HCT116 (cell line): Measurements from ENCODE around the gene NEB. TPM values are rescaled to one million over a fixed set of nuclear protein-coding genes. Genes with fewer than 3 reads are reported as not detected.

ENCODE experiments used
- ATAC-seq: fragments of 200-7000 bp; cut with Tn5 transposase; 2 replicates; pipeline ENCODE4 v1.9.1; 2020; ENCODE audit warnings: mild to moderate bottlenecking, moderate library complexity
- BruUV-seq: library from RNA; stranded (reverse); fragments of 400-500 nt; replicated peaks from 2 replicates; lab custom pipeline; 2021; lab: Mats Ljungman, UMichigan
- CTCF ChIA-PET: fragments of 300-600 bp; sonication (Branson Sonifier 250); formaldehyde crosslinking; loops from one replicate; lab custom pipeline; 2021; ENCODE audit warnings: antibody characterized with exemption; lab: Charles Lee
- POLR2A ChIA-PET: fragments of 300-600, 350-600 bp; sonication (Branson Sonifier 250); formaldehyde crosslinking; loops from one replicate; lab custom pipeline; 2021; ENCODE audit warnings: antibody characterized with exemption; lab: Charles Lee
- RAD21 ChIA-PET, 2 experiments: fragments of 300-600 bp; sonication (Branson Sonifier 250); formaldehyde crosslinking; loops; one replicate each; lab custom pipeline; 2023; ENCODE audit warnings: low total read pairs in 2 of 2; ENCODE audit not compliant: uncharacterized antibody in 2 of 2, unreplicated experiment in 2 of 2, low non-redundant PET in 1 of 2; lab: Charles Lee
- DNase-seq: peaks from one replicate; pipeline ENCODE4 v3.0.0-alpha.2; 2010; ENCODE audit warnings: low read depth, low spot score
- H2AFZ ChIP-seq: fragments of 200-600 bp; shearing (Covaris generic), sonication (generic); 2 replicates; pipeline ENCODE4 v1.6.1; 2017; ENCODE audit warnings: low read depth, mixed run types, mixed read lengths, antibody characterized with exemption, low read length; ENCODE audit not compliant: poor library complexity, severe bottlenecking
- H3K27ac ChIP-seq: 2 replicates; pipeline ENCODE4 v1.5.1; 2012; ENCODE audit warnings: low read depth, low read length
- H3K27me3 ChIP-seq: fragments of 200-600 bp; sonication (generic); 2 replicates; pipeline ENCODE4 v1.6.1; 2016; ENCODE audit warnings: mixed run types, low read length, mixed read lengths; ENCODE audit not compliant: insufficient read depth
- H3K36me3 ChIP-seq, 2 experiments: fragments of 200-500 bp in 1 of 2; fragments of 200-600 bp in 1 of 2; sonication (Bioruptor generic) in 1 of 2; sonication (generic) in 1 of 2; 2 replicates each; pipeline versions ENCODE4 v1.5.1 to v1.6.1; 2014 to 2016; ENCODE audit warnings: low read length in 2 of 2, inconsistent platforms in 1 of 2, mixed read lengths in 1 of 2, mixed run types in 1 of 2; ENCODE audit not compliant: insufficient read depth in 2 of 2, control insufficient read depth in 1 of 2
- H3K4me1 ChIP-seq, 2 experiments: fragments of 200-600 bp in 1 of 2; sonication (generic) in 1 of 2; 2 replicates each; pipeline versions ENCODE4 v1.5.1 to v1.6.1; 2012 to 2017; ENCODE audit warnings: low read length in 2 of 2, inconsistent platforms in 1 of 2, mild to moderate bottlenecking in 1 of 2, mixed read lengths in 1 of 2, mixed run types in 1 of 2, moderate library complexity in 1 of 2; ENCODE audit not compliant: insufficient read depth in 2 of 2, control insufficient read depth in 1 of 2
- H3K4me2 ChIP-seq: fragments of 200-600 bp; sonication (generic); 2 replicates; pipeline ENCODE4 v1.6.1; 2017; ENCODE audit warnings: mixed run types, low read length, mixed read lengths
- H3K4me3 ChIP-seq, 2 experiments: fragments of 200-600 bp in 1 of 2; sonication (generic) in 1 of 2; replicated peaks in 1 of 2; 2 replicates each; pipeline ENCODE4 v1.5.1; 2011 to 2016; ENCODE audit warnings: low read length in 2 of 2, control low read depth in 1 of 2, low read depth in 1 of 2, mild to moderate bottlenecking in 1 of 2, mixed read lengths in 1 of 2, mixed run types in 1 of 2
- H3K79me2 ChIP-seq: fragments of 200-600 bp; sonication (generic); 2 replicates; pipeline ENCODE4 v1.6.1; 2017; ENCODE audit warnings: mild to moderate bottlenecking, mixed run types, low read length, moderate library complexity, mixed read lengths; ENCODE audit not compliant: insufficient read depth
- H3K9ac ChIP-seq: fragments of 200-600 bp; sonication (generic); 2 replicates; pipeline ENCODE4 v1.6.1; 2016; ENCODE audit warnings: low read length, mixed read lengths
- H3K9me2 ChIP-seq: fragments of 200-600 bp; sonication (generic), shearing (Covaris generic); 2 replicates; pipeline ENCODE4 v1.6.1; 2017; ENCODE audit warnings: mixed run types, mild to moderate bottlenecking, moderate library complexity; ENCODE audit not compliant: insufficient read depth
- H3K9me3 ChIP-seq, 2 experiments: fragments of 200-500 bp in 1 of 2; fragments of 200-600 bp in 1 of 2; sonication (Bioruptor generic) in 1 of 2; sonication (generic) in 1 of 2; 2 replicates each; pipeline ENCODE4 v1.6.1; 2014 to 2017; ENCODE audit warnings: low read length in 2 of 2, mixed read lengths in 2 of 2, inconsistent platforms in 1 of 2, low read depth in 1 of 2, mild to moderate bottlenecking in 1 of 2, mixed run types in 1 of 2, moderate library complexity in 1 of 2; ENCODE audit not compliant: control insufficient read depth in 1 of 2, insufficient read depth in 1 of 2
- H4K20me1 ChIP-seq: fragments of 200-600 bp; sonication (generic), shearing (Covaris generic); 2 replicates; pipeline ENCODE4 v1.6.1; 2017; ENCODE audit warnings: mixed run types, mild to moderate bottlenecking, moderate library complexity; ENCODE audit not compliant: insufficient read depth
- CBX3 ChIP-seq: IDR thresholded peaks from 2 replicates; pipeline ENCODE4 v1.6.1; 2012; ENCODE audit warnings: low read depth
- CEBPB ChIP-seq: IDR thresholded peaks from 2 replicates; pipeline ENCODE4 v1.6.1; 2012; ENCODE audit warnings: low read depth
- EGR1 ChIP-seq: IDR thresholded peaks from 2 replicates; pipeline ENCODE4 v1.6.1; 2012; ENCODE audit warnings: low read depth
- ELF1 ChIP-seq: IDR thresholded peaks from 2 replicates; pipeline ENCODE4 v1.6.1; 2012; ENCODE audit warnings: low read depth, borderline replicate concordance
- EZH2 ChIP-seq: fragments of 200-600 bp; sonication (generic); IDR thresholded peaks from 2 replicates; pipeline ENCODE4 v1.6.1; 2017; ENCODE audit warnings: antibody characterized with exemption, mixed run types
- FOSL1 ChIP-seq: IDR thresholded peaks from 2 replicates; pipeline ENCODE4 v1.6.1; 2012; ENCODE audit warnings: low read depth
- JUND ChIP-seq: IDR thresholded peaks from 2 replicates; pipeline ENCODE4 v1.6.1; 2012
- SP1 ChIP-seq: IDR thresholded peaks from 2 replicates; pipeline ENCODE4 v1.6.1; 2012; ENCODE audit warnings: low read depth
- TCF7L2 ChIP-seq: IDR thresholded peaks from 2 replicates; pipeline ENCODE4 v1.7.0; 2011; ENCODE audit warnings: borderline replicate concordance, inconsistent platforms; ENCODE audit not compliant: insufficient read depth, insufficient read length; ENCODE audit errors: extremely low read depth
- YY1 ChIP-seq: IDR thresholded peaks from 2 replicates; pipeline ENCODE4 v1.6.1; 2011; ENCODE audit warnings: low read length, low read depth, moderate library complexity, mild to moderate bottlenecking; ENCODE audit not compliant: insufficient replicate concordance; ENCODE audit errors: extremely low read depth
- ZFX ChIP-seq: fragments of 450-650 bp; IDR thresholded peaks from 2 replicates; pipeline ENCODE4 v1.6.1; 2017
- intact Hi-C: fragments of 100-400 bp; cut with micrococcal nuclease; formaldehyde crosslinking; loops from 2 replicates; pipeline ENCODE4 v1.10.0; 2022
- total RNA-seq: library from RNA; stranded (reverse); gene quantifications from one replicate; pipeline ENCODE4 v1.2.1, GENCODE V29; 2021; ENCODE audit not compliant: unreplicated experiment
- TF ChIP-seq, protein P1 (sequence below), 3 experiments: fragments of 200-600 bp in 1 of 3; sonication (generic) in 1 of 3; IDR thresholded peaks in 2 of 3; conservative IDR thresholded peaks in 1 of 3; 2 replicates each; pipeline ENCODE4 v1.5.1; 2012 to 2017; ENCODE audit warnings: low read depth in 2 of 3, low read length in 2 of 3, antibody characterized with exemption in 1 of 3, borderline replicate concordance in 1 of 3, control low read depth in 1 of 3, mild to moderate bottlenecking in 1 of 3, mixed read lengths in 1 of 3, mixed run types in 1 of 3, moderate library complexity in 1 of 3; ENCODE audit not compliant: insufficient read depth in 1 of 3

Gene NEB
- total RNA-seq, 1 experiment from 2014 or later, result 0.34 TPM

DNA sequence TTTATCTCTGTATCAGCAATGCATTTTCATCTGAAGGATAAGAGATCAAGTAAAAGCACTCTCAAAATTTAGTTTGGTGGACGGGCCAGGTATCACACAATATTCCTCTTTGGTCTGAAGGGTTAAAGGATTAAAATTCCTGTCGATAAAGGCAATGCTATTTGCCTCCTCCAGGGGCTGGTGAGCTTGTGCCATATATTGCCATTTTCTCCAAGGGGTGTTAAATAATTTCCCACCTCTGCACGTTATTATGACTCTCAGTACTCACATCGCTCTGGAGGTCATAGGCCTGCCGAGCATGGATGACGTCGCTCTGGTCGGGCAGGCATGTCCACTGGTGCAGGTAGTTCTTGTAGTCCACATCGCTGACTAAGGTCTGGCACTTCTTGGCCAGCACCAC lies 94.2 kb downstream of the NEB start:
- H3K79me2 ChIP-seq, result no peaks in the 10 kb centered on the region
- intact Hi-C loops, result no loop called here
- POLR2A ChIA-PET, result no interaction called here
- no peaks in the 10 kb centered on the region for H3K9me3 ChIP-seq
- H3K27me3 ChIP-seq, result no peaks in the 10 kb centered on the region
- CTCF ChIA-PET, result interaction anchor here (0.6 kb wide), 1 partner anchor 386 kb away, joined by 3 read pairs; no protein-coding TSS in a partner anchor
- H3K4me2 ChIP-seq, result no peak overlapping the region
- H4K20me1 ChIP-seq, result no peaks in the 10 kb centered on the region
- no peak overlapping the region for H3K27ac ChIP-seq
- RAD21 ChIA-PET, result no interaction called here
- no peaks in the 10 kb centered on the region for H3K36me3 ChIP-seq
- no TSS peak for BruUV-seq
- no peak overlapping the region for H3K4me3 ChIP-seq
- no peaks in the 10 kb centered on the region for H3K9me2 ChIP-seq
- no peak overlapping the region for H3K9ac ChIP-seq
- no peak for DNase-seq
- TF ChIP-seq, protein P1, sequence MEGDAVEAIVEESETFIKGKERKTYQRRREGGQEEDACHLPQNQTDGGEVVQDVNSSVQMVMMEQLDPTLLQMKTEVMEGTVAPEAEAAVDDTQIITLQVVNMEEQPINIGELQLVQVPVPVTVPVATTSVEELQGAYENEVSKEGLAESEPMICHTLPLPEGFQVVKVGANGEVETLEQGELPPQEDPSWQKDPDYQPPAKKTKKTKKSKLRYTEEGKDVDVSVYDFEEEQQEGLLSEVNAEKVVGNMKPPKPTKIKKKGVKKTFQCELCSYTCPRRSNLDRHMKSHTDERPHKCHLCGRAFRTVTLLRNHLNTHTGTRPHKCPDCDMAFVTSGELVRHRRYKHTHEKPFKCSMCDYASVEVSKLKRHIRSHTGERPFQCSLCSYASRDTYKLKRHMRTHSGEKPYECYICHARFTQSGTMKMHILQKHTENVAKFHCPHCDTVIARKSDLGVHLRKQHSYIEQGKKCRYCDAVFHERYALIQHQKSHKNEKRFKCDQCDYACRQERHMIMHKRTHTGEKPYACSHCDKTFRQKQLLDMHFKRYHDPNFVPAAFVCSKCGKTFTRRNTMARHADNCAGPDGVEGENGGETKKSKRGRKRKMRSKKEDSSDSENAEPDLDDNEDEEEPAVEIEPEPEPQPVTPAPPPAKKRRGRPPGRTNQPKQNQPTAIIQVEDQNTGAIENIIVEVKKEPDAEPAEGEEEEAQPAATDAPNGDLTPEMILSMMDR (IDR thresholded peaks at IDR 0.05 in 2 of 3, conservative IDR thresholded peaks at IDR 0.05 in 1 of 3; ENCODE audit: borderline replicate concordance in 1 of 3, insufficient read depth in 1 of 3, low read depth in 2 of 3, low read length in 2 of 3), result peak in 2 of 3 experiments; percentile 17 to 27; a peak in 2 of 6 replicates
- no peak for TF ChIP-seq EZH2
- H3K4me1 ChIP-seq, result no peaks in the 10 kb centered on the region
- no peak overlapping the region for H2AFZ ChIP-seq
- no peak for ATAC-seq

DNA sequence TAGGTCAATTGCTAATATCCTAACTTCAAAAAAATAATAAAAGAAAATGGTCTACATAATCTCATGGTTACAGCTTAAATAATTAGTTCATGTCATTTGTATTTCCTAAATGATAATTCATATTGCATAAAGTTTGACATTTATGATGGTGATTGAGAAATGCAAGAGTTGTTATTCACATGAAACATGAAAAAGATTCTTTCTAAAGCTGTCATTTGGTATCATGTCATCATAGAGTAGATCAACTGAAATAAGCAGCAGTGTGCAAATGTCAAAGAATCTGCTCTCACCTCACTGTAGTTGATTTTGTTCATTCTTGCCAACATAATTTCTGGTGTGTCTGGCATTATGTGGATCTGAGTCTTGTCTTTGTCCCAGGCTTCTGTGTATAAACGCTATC lies 95.3 kb downstream of the NEB start:
- H3K27ac ChIP-seq, result no peak overlapping the region
- no peaks in the 10 kb centered on the region for H3K9me3 ChIP-seq
- ChIA-PET CTCF (no interaction called here), RAD21 (no interaction called here)
- ATAC-seq, result no peak
- no peaks in the 10 kb centered on the region for H3K9me2 ChIP-seq
- BruUV-seq, result no TSS peak
- no peaks in the 10 kb centered on the region for H3K79me2 ChIP-seq
- H2AFZ ChIP-seq, result no peak overlapping the region
- H3K4me1 ChIP-seq, result no peaks in the 10 kb centered on the region
- H3K4me2 ChIP-seq, result no peak overlapping the region
- TF ChIP-seq YY1, result no peak
- TF ChIP-seq EGR1, result no peak
- no peak for TF ChIP-seq CBX3
- no peak for TF ChIP-seq CEBPB
- no peak for TF ChIP-seq ELF1
- TF ChIP-seq FOSL1, result no peak
- no peak for TF ChIP-seq TCF7L2
- no peak for TF ChIP-seq JUND
- no peak for TF ChIP-seq ZFX
- no peak for TF ChIP-seq SP1
- TF ChIP-seq, all 23 proteins: peak for 0
- no peaks in the 10 kb centered on the region for H3K27me3 ChIP-seq
- no peaks in the 10 kb centered on the region for H3K36me3 ChIP-seq
- no peak overlapping the region for H3K4me3 ChIP-seq
- H4K20me1 ChIP-seq, result no peaks in the 10 kb centered on the region
- no peak for DNase-seq
- intact Hi-C loops, result no loop called here
- POLR2A ChIA-PET, result no interaction called here
- H3K9ac ChIP-seq, result no peak overlapping the region
